Suprapubic skin (tissue), 3 donors: ENCODE measurements around the gene PCMTD2.
"Not testable (repeated sequence)": the region's sequence is repeated elsewhere in the genome, so short reads cannot be mapped to it uniquely, and the experiment has no call there.

Experiments
- CTCF ChIP-seq, 2 donors: fragments of 200-600 bp in 1 of 2; fragments of 450-650 bp in 1 of 2; sonication (generic) in 1 of 2; IDR thresholded peaks; one replicate each; pipeline ENCODE4 v1.5.1; 2016 to 2019; ENCODE audit warnings: antibody characterized with exemption in 2 of 2, mild to moderate bottlenecking in 1 of 2, moderate library complexity in 1 of 2
- POLR2AphosphoS5 ChIP-seq, 3 donors: sonication (generic); formaldehyde crosslinking; IDR thresholded peaks; one replicate each; pipeline ENCODE4 v1.6.1; 2017; ENCODE audit warnings: antibody characterized with exemption in 3 of 3

- not testable (repeated sequence) for TF ChIP-seq CTCF, POLR2AphosphoS5 (IDR thresholded peaks at IDR 0.05)
Observed at GRCh38 chr20:64316415-64317083, 61.0 kb downstream of the PCMTD2 start.
